Neuron (in vitro differentiated cells): ENCODE measurements around the gene FNTB.

Experiments used
- H2AFZ ChIP-seq: one replicate; pipeline ENCODE4 v1.6.1; 2013; ENCODE audit warnings: low read depth, mild to moderate bottlenecking, inconsistent platforms, low read length, moderate library complexity
- H3K27me3 ChIP-seq: one replicate; pipeline ENCODE4 v1.6.1; 2013; ENCODE audit warnings: low read length; ENCODE audit not compliant: insufficient read depth
- H3K36me3 ChIP-seq: one replicate; pipeline ENCODE4 v1.6.1; 2013; ENCODE audit warnings: low read length; ENCODE audit not compliant: insufficient read depth
- H3K4me1 ChIP-seq: one replicate; pipeline ENCODE4 v1.6.1; 2013; ENCODE audit warnings: low read length; ENCODE audit not compliant: insufficient read depth
- H3K4me3 ChIP-seq: 2 replicates; pipeline ENCODE4 v1.5.1; 2013; ENCODE audit warnings: mild to moderate bottlenecking, low read length, moderate library complexity
- H3K9me3 ChIP-seq: one replicate; pipeline ENCODE4 v1.6.1; 2013; ENCODE audit warnings: low read length

FNTB gene

GRCh38 chr14:65069874-65070413, 83.2 kb downstream of the FNTB start:
- Histone ChIP-seq H3K9me3 (no peaks in the 10 kb centered on the region), H3K4me3 (no peak overlapping the region), H2AFZ (no peak overlapping the region), H3K4me1 (no peaks in the 10 kb centered on the region), H3K27me3 (no peaks in the 10 kb centered on the region), H3K36me3 (peaks cover 9% of the 10 kb centered on the region)

DNA sequence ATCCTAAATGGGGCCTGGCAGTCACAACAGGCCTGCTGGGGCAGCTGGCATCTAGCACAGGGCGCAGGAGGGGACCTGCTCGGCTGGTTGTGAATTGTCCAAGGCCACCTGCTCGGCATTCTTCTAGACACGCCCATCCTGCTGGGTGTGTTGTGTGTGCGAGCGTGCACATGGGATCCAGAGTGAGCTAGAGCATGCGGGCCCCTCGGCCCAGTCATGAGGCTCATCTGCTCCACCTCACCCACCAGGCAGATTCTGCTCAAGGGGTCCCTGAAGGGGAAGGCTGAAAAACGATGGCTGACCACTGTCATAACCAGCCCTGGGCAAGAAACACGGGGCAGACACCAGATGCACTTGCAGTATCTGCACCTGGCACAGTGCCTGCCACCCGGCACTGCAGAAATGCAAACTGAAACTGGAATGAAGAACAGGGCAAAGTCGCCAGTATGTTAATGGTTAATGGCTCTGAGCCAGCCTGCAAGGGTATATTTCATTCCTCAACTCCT, 83.8 kb downstream of the FNTB start:
- Histone ChIP-seq H2AFZ (no peak overlapping the region), H3K36me3 (peaks cover 6% of the 10 kb centered on the region), H3K4me3 (no peak overlapping the region), H3K9me3 (no peaks in the 10 kb centered on the region), H3K4me1 (no peaks in the 10 kb centered on the region), H3K27me3 (no peaks in the 10 kb centered on the region)

- Histone ChIP-seq H3K4me3 (no peak overlapping the region), H3K27me3 (no peaks in the 10 kb centered on the region), H3K4me1 (no peaks in the 10 kb centered on the region), H2AFZ (no peak overlapping the region), H3K9me3 (no peaks in the 10 kb centered on the region), H3K36me3 (peaks cover 11% of the 10 kb centered on the region)
Observed at GRCh38 chr14:65071544-65071943, 84.8 kb downstream of the FNTB start.

GRCh38 chr14:65072256-65072655, 85.6 kb downstream of the FNTB start:
- Histone ChIP-seq H3K4me3 (no peak overlapping the region), H3K4me1 (no peaks in the 10 kb centered on the region), H3K9me3 (no peaks in the 10 kb centered on the region), H3K27me3 (no peaks in the 10 kb centered on the region), H3K36me3 (peaks cover 18% of the 10 kb centered on the region), H2AFZ (no peak overlapping the region)

- Histone ChIP-seq H2AFZ (no peak overlapping the region), H3K36me3 (peaks cover 25% of the 10 kb centered on the region), H3K27me3 (no peaks in the 10 kb centered on the region), H3K4me1 (no peaks in the 10 kb centered on the region), H3K9me3 (no peaks in the 10 kb centered on the region), H3K4me3 (no peak overlapping the region)
Observed at GRCh38 chr14:65072937-65073336, 86.2 kb downstream of the FNTB start.

DNA sequence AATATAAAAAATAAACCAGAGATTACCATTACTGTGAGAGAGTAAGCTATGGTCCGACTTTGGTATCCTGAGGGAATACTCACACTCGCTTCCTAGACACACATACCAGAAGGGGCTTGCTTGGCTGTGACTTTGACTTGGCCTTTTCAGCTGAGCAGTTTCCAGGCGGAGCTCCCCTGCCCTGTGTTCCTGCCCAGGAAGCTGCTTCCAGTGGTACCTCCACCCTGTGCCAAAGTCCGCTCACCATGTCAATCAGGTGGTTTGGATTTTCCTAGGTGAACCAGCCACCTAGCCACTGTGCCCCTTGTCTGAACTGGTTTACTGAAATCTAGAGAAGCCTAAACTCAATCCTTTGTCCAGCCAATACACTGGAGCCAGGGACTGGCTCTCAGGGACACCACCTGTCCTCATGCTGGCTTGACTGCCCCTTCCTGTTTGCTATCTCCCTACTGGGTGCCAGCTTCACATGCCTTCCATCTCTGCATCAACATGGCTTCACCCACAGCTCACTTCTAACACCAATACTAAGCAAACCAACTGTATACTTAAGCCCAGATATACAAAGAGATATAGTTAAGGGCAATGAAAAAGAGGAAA, 87.0 kb downstream of the FNTB start:
- Histone ChIP-seq H3K27me3 (no peaks in the 10 kb centered on the region), H2AFZ (no peak overlapping the region), H3K36me3 (peaks cover 26% of the 10 kb centered on the region), H3K4me1 (no peaks in the 10 kb centered on the region), H3K4me3 (no peak overlapping the region), H3K9me3 (no peaks in the 10 kb centered on the region)

- Histone ChIP-seq H3K27me3 (no peaks in the 10 kb centered on the region), H2AFZ (no peak overlapping the region), H3K4me3 (no peak overlapping the region), H3K9me3 (no peaks in the 10 kb centered on the region), H3K36me3 (peaks cover 32% of the 10 kb centered on the region), H3K4me1 (no peaks in the 10 kb centered on the region)
Observed at GRCh38 chr14:65074449-65075150, 87.9 kb downstream of the FNTB start.

DNA sequence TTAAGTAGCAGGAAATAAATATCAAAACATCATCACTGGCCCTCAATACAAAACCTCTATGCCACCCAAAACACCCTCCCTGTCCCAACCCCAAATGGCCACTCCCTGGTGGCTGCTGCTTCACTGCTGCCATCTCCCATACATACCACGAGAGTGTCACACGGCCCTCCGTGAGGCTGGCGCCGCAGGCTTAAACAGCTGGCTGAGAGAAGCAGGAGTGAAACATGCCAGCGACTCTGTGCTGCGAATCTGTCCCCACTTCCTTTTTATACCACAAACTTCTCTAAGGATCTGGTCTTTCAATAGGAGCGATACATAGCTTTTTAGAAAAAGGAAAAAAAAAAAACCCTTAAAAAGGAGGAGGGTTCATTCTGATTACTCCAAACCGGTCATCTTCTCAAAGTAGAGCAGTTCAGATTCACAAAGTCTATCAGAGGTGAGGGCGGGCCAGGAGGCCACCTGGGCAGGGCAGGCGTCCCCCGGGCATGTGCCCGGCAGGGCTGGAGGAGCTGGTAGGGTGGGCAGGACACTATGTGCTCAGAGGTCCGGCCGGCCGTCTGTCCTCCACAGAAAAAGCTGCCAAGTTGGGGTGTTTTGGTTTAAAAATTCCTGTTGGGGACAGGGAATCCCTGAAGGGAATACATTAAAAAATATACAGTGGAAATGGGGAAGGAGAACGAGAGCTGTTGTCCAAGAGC, 89.1 kb downstream of the FNTB start:
- peaks cover 39% of the 10 kb centered on the region for H3K36me3 ChIP-seq
- no peaks in the 10 kb centered on the region for H3K4me1 ChIP-seq
- H3K27me3 ChIP-seq = no peaks in the 10 kb centered on the region
- H3K9me3 ChIP-seq = no peaks in the 10 kb centered on the region
- H2AFZ ChIP-seq = no peak overlapping the region
- no peak overlapping the region for H3K4me3 ChIP-seq

- H3K4me3 ChIP-seq = no peak overlapping the region
- peaks cover 45% of the 10 kb centered on the region for H3K36me3 ChIP-seq
- H3K9me3 ChIP-seq = no peaks in the 10 kb centered on the region
- no peak overlapping the region for H2AFZ ChIP-seq
- no peaks in the 10 kb centered on the region for H3K27me3 ChIP-seq
- no peaks in the 10 kb centered on the region for H3K4me1 ChIP-seq
Observed at GRCh38 chr14:65077318-65077717, 90.6 kb downstream of the FNTB start.

GRCh38 chr14:65079201-65079600, 92.5 kb downstream of the FNTB start:
- Histone ChIP-seq H3K9me3 (no peaks in the 10 kb centered on the region), H3K36me3 (peaks cover 50% of the 10 kb centered on the region), H3K4me1 (no peaks in the 10 kb centered on the region), H3K4me3 (no peak overlapping the region), H2AFZ (no peak overlapping the region), H3K27me3 (no peaks in the 10 kb centered on the region)

DNA sequence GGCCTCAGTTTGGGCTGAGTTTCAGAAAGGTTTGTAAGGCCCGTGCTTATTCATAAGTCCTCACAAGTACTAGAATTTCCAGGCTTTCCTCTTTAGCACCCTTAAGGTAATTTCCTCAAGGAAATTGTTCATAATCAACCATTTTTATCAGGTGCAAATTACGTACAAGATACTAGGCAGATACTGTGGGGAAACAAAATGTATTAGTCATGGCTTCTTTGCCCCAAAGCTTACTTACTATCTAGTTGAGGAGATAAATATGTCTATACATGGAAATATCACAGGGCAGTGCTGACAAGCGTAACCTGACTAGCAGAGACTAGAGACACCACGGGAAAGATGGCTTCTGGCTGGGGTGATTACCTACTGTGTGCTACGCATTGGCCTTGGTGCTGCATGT, 93.1 kb downstream of the FNTB start:
- Histone ChIP-seq H3K4me1 (no peaks in the 10 kb centered on the region), H2AFZ (no peak overlapping the region), H3K4me3 (no peak overlapping the region), H3K27me3 (no peaks in the 10 kb centered on the region), H3K9me3 (no peaks in the 10 kb centered on the region), H3K36me3 (peaks cover 52% of the 10 kb centered on the region)

GRCh38 chr14:65080960-65081747, 94.5 kb downstream of the FNTB start:
- Histone ChIP-seq H3K4me1 (no peaks in the 10 kb centered on the region), H2AFZ (no peak overlapping the region), H3K36me3 (peaks cover 44% of the 10 kb centered on the region), H3K27me3 (no peaks in the 10 kb centered on the region), H3K4me3 (no peak overlapping the region), H3K9me3 (peaks cover 3% of the 10 kb centered on the region)
